Endothelial cell (in vitro differentiated cells): ENCODE data around the gene GREM2. TPM values are rescaled to one million over a fixed set of nuclear protein-coding genes. Genes with fewer than 3 reads are reported as not detected.

Experiments used
- DNase-seq: peaks from one replicate; pipeline ENCODE4 v3.0.0; 2021; ENCODE audit warnings: low spot score
- H3K27ac Mint-ChIP-seq: one replicate; pipeline ENCODE4 v1.8.0; 2021; ENCODE audit warnings: mixed read lengths, inconsistent platforms; ENCODE audit not compliant: unreplicated experiment
- H3K27me3 Mint-ChIP-seq: one replicate; pipeline ENCODE4 v1.8.0; 2021; ENCODE audit warnings: mild to moderate bottlenecking, moderate library complexity, mixed read lengths, inconsistent platforms; ENCODE audit not compliant: unreplicated experiment
- H3K36me3 Mint-ChIP-seq: one replicate; pipeline ENCODE4 v1.8.0; 2021; ENCODE audit warnings: mild to moderate bottlenecking, low read depth, mixed read lengths, inconsistent platforms; ENCODE audit not compliant: unreplicated experiment
- H3K4me1 Mint-ChIP-seq: one replicate; pipeline ENCODE4 v1.8.0; 2021; ENCODE audit warnings: mild to moderate bottlenecking, mixed read lengths, inconsistent platforms; ENCODE audit not compliant: unreplicated experiment
- H3K4me3 Mint-ChIP-seq: one replicate; pipeline ENCODE4 v1.8.0; 2021; ENCODE audit warnings: mild to moderate bottlenecking, mixed read lengths, inconsistent platforms; ENCODE audit not compliant: unreplicated experiment
- H3K9me3 Mint-ChIP-seq: one replicate; pipeline ENCODE4 v1.8.0; 2021; ENCODE audit warnings: mixed read lengths, inconsistent platforms; ENCODE audit not compliant: unreplicated experiment
- CTCF ChIP-seq: fragments of 200-600 bp; sonication (generic); IDR thresholded peaks from one replicate; pipeline ENCODE4 v1.5.0; 2021; ENCODE audit warnings: antibody characterized with exemption; ENCODE audit not compliant: unreplicated experiment
- total RNA-seq: library from RNA; stranded (reverse); fragmentation: NEBNext Ultra II Directional; extraction: Animal tissue kit (Norgen Biotek cat#: 25700); gene quantifications from one replicate; pipeline ENCODE4 v1.2.1, GENCODE V29; 2021; ENCODE audit not compliant: unreplicated experiment

Gene GREM2
- total RNA-seq, 1 donor from 2014 or later = 0.23 TPM

GRCh38 chr1:240462766-240463395 lies 149.1 kb downstream of the GREM2 start:
- Mint-ChIP-seq H3K4me3 (no peak overlapping the region), H3K9me3 (no peaks in the 10 kb centered on the region), H3K27me3 (no peaks in the 10 kb centered on the region), H3K36me3 (no peaks in the 10 kb centered on the region), H3K4me1 (peaks cover 40% of the 10 kb centered on the region), H3K27ac (no peak overlapping the region)
- TF ChIP-seq CTCF = no peak
- DNase-seq = no peak

GRCh38 chr1:240462277-240462676 lies 149.7 kb downstream of the GREM2 start:
- Mint-ChIP-seq H3K27ac (no peak overlapping the region), H3K4me1 (peaks cover 44% of the 10 kb centered on the region), H3K4me3 (no peak overlapping the region), H3K9me3 (no peaks in the 10 kb centered on the region), H3K27me3 (no peaks in the 10 kb centered on the region), H3K36me3 (no peaks in the 10 kb centered on the region)
- TF ChIP-seq CTCF = no peak
- DNase-seq = no peak

- no peak overlapping the region for H3K27ac Mint-ChIP-seq
- H3K36me3 Mint-ChIP-seq = no peaks in the 10 kb centered on the region
- no peak for TF ChIP-seq CTCF
- peaks cover 21% of the 10 kb centered on the region for H3K4me1 Mint-ChIP-seq
- H3K9me3 Mint-ChIP-seq = no peaks in the 10 kb centered on the region
- no peak overlapping the region for H3K4me3 Mint-ChIP-seq
- H3K27me3 Mint-ChIP-seq = no peaks in the 10 kb centered on the region
- no peak for DNase-seq
These were observed 154.8 kb downstream of the GREM2 start for GRCh38 chr1:240457203-240457602.

GRCh38 chr1:240455228-240455821 lies 156.6 kb downstream of the GREM2 start:
- peak; percentile 10 for DNase-seq
- H3K4me3 Mint-ChIP-seq = no peak overlapping the region
- H3K36me3 Mint-ChIP-seq = no peaks in the 10 kb centered on the region
- H3K9me3 Mint-ChIP-seq = no peaks in the 10 kb centered on the region
- no peaks in the 10 kb centered on the region for H3K27me3 Mint-ChIP-seq
- H3K4me1 Mint-ChIP-seq = peaks cover 21% of the 10 kb centered on the region
- peak; percentile 56 for TF ChIP-seq CTCF
- H3K27ac Mint-ChIP-seq = no peak overlapping the region

GRCh38 chr1:240445369-240445768 lies 166.6 kb downstream of the GREM2 start:
- Mint-ChIP-seq H3K27ac (no peak overlapping the region), H3K36me3 (no peaks in the 10 kb centered on the region), H3K4me1 (no peaks in the 10 kb centered on the region), H3K4me3 (no peak overlapping the region), H3K9me3 (no peaks in the 10 kb centered on the region), H3K27me3 (peaks cover 2% of the 10 kb centered on the region)
- no peak for TF ChIP-seq CTCF
- no peak for DNase-seq
